Tibial artery (tissue), 4 donors: ENCODE results near the gene LENG9.

Experiments
- DNase-seq, 2 donors: peaks; one replicate each; pipeline ENCODE4 v3.0.0-alpha.2; 2019
- H3K27ac ChIP-seq, 2 donors: fragments of 200-600 bp; sonication (generic) in 1 of 2; 1 replicate in 1 of 2; 2 replicates in 1 of 2; pipeline ENCODE4 v1.5.1; 2018 to 2019; ENCODE audit warnings: mild to moderate bottlenecking in 1 of 2
- H3K27me3 ChIP-seq, 2 donors: fragments of 200-600 bp; sonication (generic) in 1 of 2; one replicate each; pipeline versions ENCODE4 v1.5.1 to v1.6.0; 2016 to 2019
- H3K36me3 ChIP-seq, 3 donors: fragments of 200-600 bp; sonication (generic) in 2 of 3; one replicate each; pipeline ENCODE4 v1.5.1; 2016 to 2019; ENCODE audit warnings: mild to moderate bottlenecking in 2 of 3
- H3K4me1 ChIP-seq, 4 donors: fragments of 200-600 bp; sonication (generic) in 2 of 4; 1 replicate in 3 of 4; 2 replicates in 1 of 4; pipeline ENCODE4 v1.5.1; 2016 to 2019
- H3K4me3 ChIP-seq, 2 donors: fragments of 200-600 bp; sonication (generic) in 1 of 2; 1 replicate in 1 of 2; 2 replicates in 1 of 2; pipeline ENCODE4 v1.5.1; 2018 to 2019; ENCODE audit warnings: mild to moderate bottlenecking in 2 of 2
- H3K9me3 ChIP-seq, 3 donors: fragments of 200-600 bp; sonication (generic) in 1 of 3; one replicate each; pipeline ENCODE4 v1.5.1; 2016 to 2019
- intact Hi-C: fragments of 100-400 bp; cut with DNase I; formaldehyde crosslinking; loops from one replicate; pipeline ENCODE4 v1.15.0; 2023; ENCODE audit warnings: low total_unique reads
- TF ChIP-seq, protein P1 (sequence below), 2 experiments: fragments of 200-600 bp in 1 of 2; fragments of 450-650 bp in 1 of 2; IDR thresholded peaks; one replicate each; pipeline ENCODE4 v1.5.1; 2017 to 2019; ENCODE audit warnings: antibody characterized with exemption in 2 of 2, mild to moderate bottlenecking in 1 of 2, moderate library complexity in 1 of 2

The LENG9 gene

DNA sequence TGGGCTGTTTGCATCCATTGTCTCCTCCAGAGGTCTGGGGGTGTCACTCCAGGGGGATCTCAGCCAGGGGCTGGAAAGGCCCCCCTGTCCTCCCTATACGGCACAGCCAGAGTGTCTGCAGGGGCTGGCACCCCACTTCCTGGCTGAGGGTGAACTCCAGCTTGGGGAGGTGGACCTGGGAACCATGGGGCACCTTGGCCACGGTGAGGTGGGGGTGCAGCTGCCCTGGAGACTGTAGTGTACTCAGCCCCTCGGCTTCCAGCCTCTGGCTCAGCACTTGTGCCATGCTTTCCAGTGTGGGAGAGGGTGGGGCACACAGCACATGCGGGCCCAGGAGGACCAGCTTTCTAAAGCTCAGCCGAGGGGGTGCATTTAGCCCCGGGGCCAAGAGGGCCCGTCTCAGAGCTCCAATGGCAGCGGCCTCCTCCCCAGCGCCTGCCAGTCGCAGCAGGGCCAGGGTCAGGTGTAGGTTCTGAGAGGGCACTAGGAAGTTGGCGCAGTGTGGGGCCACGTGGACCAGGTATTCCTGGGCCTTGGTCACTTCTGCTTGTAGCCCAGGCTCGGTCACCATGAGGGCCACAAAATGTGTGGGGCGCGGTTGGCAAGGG, 1.4 kb downstream of the LENG9 start:
- Histone ChIP-seq H3K27me3 (no peaks in the 10 kb centered on the region), H3K27ac (peak overlapping the region; percentile 92 to 99), H3K4me3 (peak overlapping the region; percentile 62 to 85), H3K9me3 (no peaks in the 10 kb centered on the region), H3K4me1 (peaks cover 6 to 43% (median 29%) of the 10 kb centered on the region in 4 donors), H3K36me3 (peaks cover 42 to 51% (median 45%) of the 10 kb centered on the region in 3 donors)
- peak in 1 of 2 donors; percentile 71 for DNase-seq
- TF ChIP-seq, protein P1, sequence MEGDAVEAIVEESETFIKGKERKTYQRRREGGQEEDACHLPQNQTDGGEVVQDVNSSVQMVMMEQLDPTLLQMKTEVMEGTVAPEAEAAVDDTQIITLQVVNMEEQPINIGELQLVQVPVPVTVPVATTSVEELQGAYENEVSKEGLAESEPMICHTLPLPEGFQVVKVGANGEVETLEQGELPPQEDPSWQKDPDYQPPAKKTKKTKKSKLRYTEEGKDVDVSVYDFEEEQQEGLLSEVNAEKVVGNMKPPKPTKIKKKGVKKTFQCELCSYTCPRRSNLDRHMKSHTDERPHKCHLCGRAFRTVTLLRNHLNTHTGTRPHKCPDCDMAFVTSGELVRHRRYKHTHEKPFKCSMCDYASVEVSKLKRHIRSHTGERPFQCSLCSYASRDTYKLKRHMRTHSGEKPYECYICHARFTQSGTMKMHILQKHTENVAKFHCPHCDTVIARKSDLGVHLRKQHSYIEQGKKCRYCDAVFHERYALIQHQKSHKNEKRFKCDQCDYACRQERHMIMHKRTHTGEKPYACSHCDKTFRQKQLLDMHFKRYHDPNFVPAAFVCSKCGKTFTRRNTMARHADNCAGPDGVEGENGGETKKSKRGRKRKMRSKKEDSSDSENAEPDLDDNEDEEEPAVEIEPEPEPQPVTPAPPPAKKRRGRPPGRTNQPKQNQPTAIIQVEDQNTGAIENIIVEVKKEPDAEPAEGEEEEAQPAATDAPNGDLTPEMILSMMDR (IDR thresholded peaks at IDR 0.05): no peak
- intact Hi-C loops: no loop called here

DNA sequence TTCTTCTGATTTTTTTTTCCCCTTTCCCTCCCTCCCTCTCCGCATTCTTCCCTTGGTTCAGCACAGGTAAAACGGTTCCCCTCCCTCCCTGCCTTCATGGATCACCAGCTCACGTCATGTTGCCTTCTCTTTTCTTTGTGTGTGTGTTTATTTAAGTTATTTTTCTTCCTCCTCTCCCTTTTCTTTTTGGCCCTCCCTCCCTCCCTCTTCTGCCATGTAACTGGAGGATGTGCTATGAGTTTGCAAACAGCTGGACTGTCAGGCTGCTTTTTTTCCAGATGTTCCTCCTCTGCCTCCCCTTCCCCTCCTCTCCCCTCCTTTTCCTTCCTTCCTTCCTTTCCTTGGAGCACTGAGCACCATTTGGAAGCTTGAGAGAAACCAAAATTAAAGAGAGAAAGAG, 2.0 kb downstream of the LENG9 start:
- TF ChIP-seq, protein P1 (IDR thresholded peaks at IDR 0.05): no peak
- Histone ChIP-seq H3K27me3 (no peaks in the 10 kb centered on the region), H3K9me3 (no peaks in the 10 kb centered on the region), H3K4me1 (peaks cover 6 to 43% (median 29%) of the 10 kb centered on the region in 4 donors), H3K36me3 (peaks cover 48 to 56% (median 50%) of the 10 kb centered on the region in 3 donors), H3K4me3 (no peak overlapping the region), H3K27ac (peak overlapping the region in 1 of 2 donors; percentile 92)
- intact Hi-C loops: no loop called here
- DNase-seq: no peak

DNA sequence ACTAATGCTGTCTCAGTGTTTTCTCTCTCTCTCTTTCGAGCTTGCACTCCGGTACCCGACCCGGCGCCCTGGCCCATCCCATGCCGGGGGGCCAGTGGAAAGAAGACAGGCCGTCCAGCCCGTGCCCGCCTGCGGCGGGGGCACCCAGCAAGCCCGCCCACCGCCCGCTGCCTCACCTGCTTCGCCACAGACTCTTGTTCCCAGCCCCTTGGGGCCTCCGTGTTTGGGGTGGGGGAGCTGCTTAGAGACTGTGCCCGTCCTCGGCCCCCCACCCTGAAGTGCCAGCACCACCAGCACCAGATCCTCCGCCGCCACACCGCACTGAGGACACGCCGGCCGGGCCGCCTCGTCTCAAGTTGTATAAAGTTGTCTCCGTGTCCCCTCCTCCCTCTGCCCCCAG, 2.4 kb downstream of the LENG9 start:
- no peaks in the 10 kb centered on the region for H3K27me3 ChIP-seq
- H3K4me1 ChIP-seq: peaks cover 6 to 43% (median 29%) of the 10 kb centered on the region in 4 donors
- TF ChIP-seq, protein P1 (IDR thresholded peaks at IDR 0.05): no peak
- H3K36me3 ChIP-seq: peaks cover 52 to 60% (median 54%) of the 10 kb centered on the region in 3 donors
- intact Hi-C loops: no loop called here
- no peak overlapping the region for H3K27ac ChIP-seq
- H3K4me3 ChIP-seq: no peak overlapping the region
- DNase-seq: peak in 1 of 2 donors; percentile 67
- H3K9me3 ChIP-seq: no peaks in the 10 kb centered on the region

DNA sequence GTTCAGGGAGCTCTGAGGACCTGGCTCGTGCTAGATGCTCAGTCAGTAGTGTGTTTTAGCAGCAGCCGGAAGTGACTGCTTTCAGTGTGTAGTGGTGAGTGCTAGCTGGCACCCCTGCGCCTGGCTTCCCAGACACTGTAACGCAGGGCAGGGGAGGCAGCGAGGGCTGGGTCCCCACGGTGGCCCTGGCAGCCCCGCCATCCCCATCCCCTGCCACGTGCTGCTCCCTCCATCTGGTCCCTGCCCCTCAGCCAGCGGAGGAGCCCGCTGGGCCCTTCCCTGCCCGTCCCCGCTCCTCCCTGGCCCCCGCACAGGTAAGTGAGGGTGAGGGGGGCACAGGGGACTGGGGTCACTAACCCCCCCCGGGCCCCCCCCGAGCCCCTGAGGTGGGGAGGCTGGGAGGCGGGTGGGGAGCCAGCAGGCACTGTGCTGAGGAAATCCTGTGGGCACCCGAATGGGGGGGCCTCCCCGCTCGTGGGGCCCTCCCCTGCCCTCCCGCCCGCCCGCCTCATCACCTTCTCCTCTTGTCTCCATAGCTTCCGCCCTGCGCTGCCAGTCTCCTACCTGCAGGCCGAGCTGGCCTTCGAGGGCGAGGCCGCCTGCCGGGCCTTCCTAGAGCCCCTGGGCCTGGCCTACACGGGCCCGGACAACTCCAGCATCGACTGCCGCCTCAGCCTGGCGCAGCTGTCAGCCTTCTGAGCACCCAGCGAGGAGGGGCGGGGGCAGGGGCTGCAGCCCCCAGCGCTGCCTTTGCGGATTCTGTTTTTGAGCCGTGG, 3.2 kb downstream of the LENG9 start:
- H3K27me3 ChIP-seq: no peaks in the 10 kb centered on the region
- DNase-seq: no peak
- intact Hi-C loops: no loop called here
- peak overlapping the region in 1 of 2 donors; percentile 12 for H3K27ac ChIP-seq
- no peaks in the 10 kb centered on the region for H3K9me3 ChIP-seq
- TF ChIP-seq, protein P1 (IDR thresholded peaks at IDR 0.05): no peak
- peaks cover 6 to 46% (median 29%) of the 10 kb centered on the region in 4 donors for H3K4me1 ChIP-seq
- H3K4me3 ChIP-seq: no peak overlapping the region
- H3K36me3 ChIP-seq: peaks cover 60 to 68% (median 62%) of the 10 kb centered on the region in 3 donors

DNA sequence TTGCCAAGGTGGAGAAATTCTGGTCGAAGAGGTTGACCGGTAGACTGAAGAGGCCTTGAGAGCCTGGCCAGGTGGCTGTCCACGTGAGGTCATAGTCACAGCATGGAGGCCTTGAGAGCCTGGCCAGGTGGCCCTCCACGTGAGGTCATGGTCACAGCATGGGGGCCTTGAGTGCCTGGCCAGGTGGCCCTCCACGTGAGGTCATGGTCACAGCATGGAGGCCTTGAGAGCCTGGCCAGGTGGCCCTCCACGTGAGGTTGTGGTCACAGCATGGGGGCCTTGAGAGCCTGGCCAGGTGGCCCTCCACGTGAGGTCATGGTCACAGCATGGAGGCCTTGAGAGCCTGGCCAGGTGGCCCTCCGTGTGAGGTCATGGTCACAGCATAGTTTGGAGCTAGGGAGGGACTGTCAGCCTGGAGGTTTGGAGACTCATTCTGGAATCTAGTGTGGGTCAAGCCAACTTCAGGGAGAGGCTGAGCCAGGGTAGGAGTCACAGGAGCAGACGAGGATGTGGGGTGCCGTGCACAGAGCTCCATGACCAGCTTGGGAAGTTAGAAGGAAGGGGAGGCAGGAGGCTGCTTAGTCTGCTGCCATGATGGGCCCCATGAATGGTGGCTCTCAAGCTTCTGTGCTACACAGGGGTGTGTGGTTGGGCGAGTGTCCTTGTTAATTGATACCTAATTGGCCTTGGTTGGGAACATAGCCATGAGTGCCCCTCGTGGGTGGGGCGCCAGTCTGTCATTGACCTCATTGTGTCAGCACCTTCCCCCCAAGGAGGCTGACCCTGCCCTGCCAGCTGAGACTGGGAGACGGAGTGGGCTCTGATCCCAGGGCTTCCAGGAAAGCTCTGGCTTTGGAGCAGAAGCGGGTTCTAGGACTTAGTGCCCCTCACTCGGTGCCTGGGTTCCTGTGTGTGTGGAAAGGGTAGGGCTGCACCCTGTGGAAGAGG, 4.0 kb downstream of the LENG9 start:
- no peak overlapping the region for H3K27ac ChIP-seq
- TF ChIP-seq, protein P1 (IDR thresholded peaks at IDR 0.05): no peak
- peaks cover 6 to 42% (median 25%) of the 10 kb centered on the region in 4 donors for H3K4me1 ChIP-seq
- peaks cover 68 to 76% (median 71%) of the 10 kb centered on the region in 3 donors for H3K36me3 ChIP-seq
- intact Hi-C loops: no loop called here
- no peaks in the 10 kb centered on the region for H3K9me3 ChIP-seq
- no peak overlapping the region for H3K4me3 ChIP-seq
- H3K27me3 ChIP-seq: no peaks in the 10 kb centered on the region
- no peak for DNase-seq
